Mammary epithelial cell (primary cell): ENCODE data around the gene LDLRAD4.

Experiments
- CTCF ChIP-seq, 2 donors: IDR thresholded peaks in 1 of 2; conservative IDR thresholded peaks in 1 of 2; 2 replicates each; pipeline ENCODE4 v1.5.1; 2011 to 2012; ENCODE audit warnings: inconsistent platforms in 2 of 2, low read length in 2 of 2, mild to moderate bottlenecking in 2 of 2, control low read depth in 1 of 2, low read depth in 1 of 2; ENCODE audit not compliant: insufficient read depth in 1 of 2; ENCODE audit errors: extremely low read depth in 1 of 2
- EZH2 ChIP-seq: IDR thresholded peaks from 2 replicates; pipeline ENCODE4 v1.6.1; 2012; ENCODE audit warnings: low read length, inconsistent platforms, borderline replicate concordance

- TF ChIP-seq CTCF (conservative IDR thresholded peaks at IDR 0.05 in 1 of 2, IDR thresholded peaks at IDR 0.05 in 1 of 2; ENCODE audit: extremely low read depth in 1 of 2, insufficient read depth in 1 of 2, low read depth in 1 of 2, low read length in 2 of 2) (no peak), EZH2 (no peak)
Measured at GRCh38 chr18:13390711-13391110, 172.2 kb downstream of the LDLRAD4 start.
